ENCODE measurements around the gene ARHGAP4.

The ARHGAP4 gene

GRCh38 chrX:153965406-153965805 is 39.3 kb upstream of the ARHGAP4 start:
- Histone ChIP-seq H3K9ac (ENCODE audit: low read length) (no peak overlapping the region), H3K36me3 (ENCODE audit: control insufficient read depth, insufficient read depth, low read length) (peaks cover 1% of the 10 kb centered on the region), H3K18ac (ENCODE audit: low read length) (no peak overlapping the region), H3K4me1 (ENCODE audit: control insufficient read depth, low read depth, low read length) (peaks cover 6% of the 10 kb centered on the region), H3K79me2 (ENCODE audit: control insufficient read depth, insufficient read depth, low read length) (peaks cover 70% of the 10 kb centered on the region), H3K4me3 (ENCODE audit: low read length) (no peak overlapping the region), H2BK5ac (ENCODE audit: low read length) (no peak overlapping the region), H3K27me3 (ENCODE audit: insufficient read depth, low read length, poor library complexity) (no peaks in the 10 kb centered on the region), H3K4me2 (ENCODE audit: low read length) (no peak overlapping the region), H2BK15ac (replicated peaks; ENCODE audit: low read depth) (no peak overlapping the region), H2AK5ac (ENCODE audit: low read length) (no peak overlapping the region), H3K27ac (ENCODE audit: low read depth, low read length) (no peak overlapping the region), H4K5ac (ENCODE audit: low read length) (no peak overlapping the region), H3K79me1 (ENCODE audit: low read length) (no peaks in the 10 kb centered on the region), H3K56ac (ENCODE audit: low read length) (no peak overlapping the region), H4K8ac (ENCODE audit: low read depth, low read length) (no peak overlapping the region), H3K23ac (ENCODE audit: low read length) (no peak overlapping the region), H2BK120ac (ENCODE audit: low read depth, low read length) (no peak overlapping the region), H3K4ac (ENCODE audit: low read depth, low read length) (no peak overlapping the region)
- DNase-seq: no peak
- no CpG with 5 or more reads among the region's 5 CpGs for WGBS (ENCODE audit: extremely low coverage, insufficient coverage, low lambda C conversion rate)

- Histone ChIP-seq H3K27ac (ENCODE audit: low read depth, low read length) (no peak overlapping the region), H3K9ac (ENCODE audit: low read length) (no peak overlapping the region), H2BK120ac (ENCODE audit: low read depth, low read length) (no peak overlapping the region), H2AK5ac (ENCODE audit: low read length) (no peak overlapping the region), H4K5ac (ENCODE audit: low read length) (no peak overlapping the region), H3K4me1 (ENCODE audit: control insufficient read depth, low read depth, low read length) (peaks cover 6% of the 10 kb centered on the region), H4K8ac (ENCODE audit: low read depth, low read length) (no peak overlapping the region), H3K79me2 (ENCODE audit: control insufficient read depth, insufficient read depth, low read length) (peaks cover 60% of the 10 kb centered on the region), H3K36me3 (ENCODE audit: control insufficient read depth, insufficient read depth, low read length) (peaks cover 3% of the 10 kb centered on the region), H3K27me3 (ENCODE audit: insufficient read depth, low read length, poor library complexity) (no peaks in the 10 kb centered on the region), H2BK5ac (ENCODE audit: low read length) (no peak overlapping the region), H3K79me1 (ENCODE audit: low read length) (no peaks in the 10 kb centered on the region), H3K4me3 (ENCODE audit: low read length) (no peak overlapping the region), H3K4me2 (ENCODE audit: low read length) (no peak overlapping the region), H3K56ac (ENCODE audit: low read length) (no peak overlapping the region), H2BK15ac (replicated peaks; ENCODE audit: low read depth) (no peak overlapping the region), H3K4ac (ENCODE audit: low read depth, low read length) (no peak overlapping the region), H3K18ac (ENCODE audit: low read length) (no peak overlapping the region), H3K23ac (ENCODE audit: low read length) (no peak overlapping the region)
- no peak for DNase-seq
- WGBS (ENCODE audit: extremely low coverage, insufficient coverage, low lambda C conversion rate): no CpG with 5 or more reads among the region's 14 CpGs
These were observed 38.0 kb upstream of the ARHGAP4 start for GRCh38 chrX:153964105-153964504.

- no peak overlapping the region for H3K9ac ChIP-seq (ENCODE audit: low read length)
These were observed 37.5 kb upstream of the ARHGAP4 start for GRCh38 chrX:153963546-153963945.

GRCh38 chrX:153961292-153961691 is 35.2 kb upstream of the ARHGAP4 start:
- Histone ChIP-seq H3K23ac (ENCODE audit: low read length) (no peak overlapping the region), H3K4ac (ENCODE audit: low read depth, low read length) (no peak overlapping the region), H3K4me1 (ENCODE audit: control insufficient read depth, low read depth, low read length) (no peaks in the 10 kb centered on the region), H3K18ac (ENCODE audit: low read length) (no peak overlapping the region), H3K79me1 (ENCODE audit: low read length) (no peaks in the 10 kb centered on the region), H2BK120ac (ENCODE audit: low read depth, low read length) (no peak overlapping the region), H3K4me2 (ENCODE audit: low read length) (no peak overlapping the region), H3K27me3 (ENCODE audit: insufficient read depth, low read length, poor library complexity) (no peaks in the 10 kb centered on the region), H4K5ac (ENCODE audit: low read length) (no peak overlapping the region), H2BK15ac (replicated peaks; ENCODE audit: low read depth) (no peak overlapping the region), H3K4me3 (ENCODE audit: low read length) (no peak overlapping the region), H3K56ac (ENCODE audit: low read length) (no peak overlapping the region), H3K79me2 (ENCODE audit: control insufficient read depth, insufficient read depth, low read length) (peaks cover 32% of the 10 kb centered on the region), H3K36me3 (ENCODE audit: control insufficient read depth, insufficient read depth, low read length) (peaks cover 8% of the 10 kb centered on the region), H3K9ac (ENCODE audit: low read length) (no peak overlapping the region), H3K27ac (ENCODE audit: low read depth, low read length) (no peak overlapping the region), H4K8ac (ENCODE audit: low read depth, low read length) (no peak overlapping the region), H2BK5ac (ENCODE audit: low read length) (no peak overlapping the region), H2AK5ac (ENCODE audit: low read length) (no peak overlapping the region)
- WGBS (ENCODE audit: extremely low coverage, insufficient coverage, low lambda C conversion rate): no CpG with 5 or more reads among the region's 11 CpGs
- DNase-seq: no peak

More at GRCh38 chrX:153963546-153963945, 37.5 kb upstream of the ARHGAP4 start:
- Histone ChIP-seq H2BK120ac (ENCODE audit: low read depth, low read length) (no peak overlapping the region), H3K79me2 (ENCODE audit: control insufficient read depth, insufficient read depth, low read length) (peaks cover 54% of the 10 kb centered on the region), H3K27ac (ENCODE audit: low read depth, low read length) (no peak overlapping the region), H3K36me3 (ENCODE audit: control insufficient read depth, insufficient read depth, low read length) (peaks cover 3% of the 10 kb centered on the region), H2AK5ac (ENCODE audit: low read length) (no peak overlapping the region), H4K8ac (ENCODE audit: low read depth, low read length) (no peak overlapping the region), H3K18ac (ENCODE audit: low read length) (no peak overlapping the region), H3K23ac (ENCODE audit: low read length) (no peak overlapping the region), H3K27me3 (ENCODE audit: insufficient read depth, low read length, poor library complexity) (no peaks in the 10 kb centered on the region), H2BK5ac (ENCODE audit: low read length) (no peak overlapping the region), H3K4me3 (ENCODE audit: low read length) (no peak overlapping the region), H3K4ac (ENCODE audit: low read depth, low read length) (no peak overlapping the region), H3K56ac (ENCODE audit: low read length) (no peak overlapping the region), H3K79me1 (ENCODE audit: low read length) (no peaks in the 10 kb centered on the region), H4K5ac (ENCODE audit: low read length) (no peak overlapping the region), H3K4me1 (ENCODE audit: control insufficient read depth, low read depth, low read length) (peaks cover 6% of the 10 kb centered on the region), H3K4me2 (ENCODE audit: low read length) (no peak overlapping the region), H2BK15ac (replicated peaks; ENCODE audit: low read depth) (no peak overlapping the region)
- WGBS (ENCODE audit: extremely low coverage, insufficient coverage, low lambda C conversion rate): no CpG with 5 or more reads among the region's 12 CpGs
- DNase-seq: no peak

GRCh38 chrX:153960786-153961185 is 34.7 kb upstream of the ARHGAP4 start:
- Histone ChIP-seq H3K4me3 (ENCODE audit: low read length) (no peak overlapping the region), H4K8ac (ENCODE audit: low read depth, low read length) (no peak overlapping the region), H2BK15ac (replicated peaks; ENCODE audit: low read depth) (no peak overlapping the region), H4K5ac (ENCODE audit: low read length) (no peak overlapping the region), H3K9ac (ENCODE audit: low read length) (no peak overlapping the region), H2BK5ac (ENCODE audit: low read length) (no peak overlapping the region), H3K27me3 (ENCODE audit: insufficient read depth, low read length, poor library complexity) (no peaks in the 10 kb centered on the region), H3K79me1 (ENCODE audit: low read length) (no peaks in the 10 kb centered on the region), H2BK120ac (ENCODE audit: low read depth, low read length) (no peak overlapping the region), H3K4me2 (ENCODE audit: low read length) (no peak overlapping the region), H3K4me1 (ENCODE audit: control insufficient read depth, low read depth, low read length) (no peaks in the 10 kb centered on the region), H3K27ac (ENCODE audit: low read depth, low read length) (no peak overlapping the region), H3K18ac (ENCODE audit: low read length) (no peak overlapping the region), H3K36me3 (ENCODE audit: control insufficient read depth, insufficient read depth, low read length) (peaks cover 8% of the 10 kb centered on the region), H3K23ac (ENCODE audit: low read length) (no peak overlapping the region), H3K4ac (ENCODE audit: low read depth, low read length) (no peak overlapping the region), H2AK5ac (ENCODE audit: low read length) (no peak overlapping the region), H3K56ac (ENCODE audit: low read length) (no peak overlapping the region), H3K79me2 (ENCODE audit: control insufficient read depth, insufficient read depth, low read length) (peaks cover 27% of the 10 kb centered on the region)
- WGBS (ENCODE audit: extremely low coverage, insufficient coverage, low lambda C conversion rate): no CpG with 5 or more reads among the region's 22 CpGs
- no peak for DNase-seq

- H3K4me1 ChIP-seq (ENCODE audit: control insufficient read depth, low read depth, low read length): no peaks in the 10 kb centered on the region
- no peak overlapping the region for H3K4ac ChIP-seq (ENCODE audit: low read depth, low read length)
- H4K8ac ChIP-seq (ENCODE audit: low read depth, low read length): no peak overlapping the region
- H2AK5ac ChIP-seq (ENCODE audit: low read length): no peak overlapping the region
- no CpG with 5 or more reads among the region's 16 CpGs for WGBS (ENCODE audit: extremely low coverage, insufficient coverage, low lambda C conversion rate)
- H3K27me3 ChIP-seq (ENCODE audit: insufficient read depth, low read length, poor library complexity): no peaks in the 10 kb centered on the region
- no peak overlapping the region for H2BK120ac ChIP-seq (ENCODE audit: low read depth, low read length)
- H3K27ac ChIP-seq (ENCODE audit: low read depth, low read length): no peak overlapping the region
- no peak overlapping the region for H2BK5ac ChIP-seq (ENCODE audit: low read length)
- H4K5ac ChIP-seq (ENCODE audit: low read length): no peak overlapping the region
- no peak overlapping the region for H3K56ac ChIP-seq (ENCODE audit: low read length)
- no peaks in the 10 kb centered on the region for H3K79me1 ChIP-seq (ENCODE audit: low read length)
- H3K23ac ChIP-seq (ENCODE audit: low read length): no peak overlapping the region
- no peak for DNase-seq
- no peak overlapping the region for H2BK15ac ChIP-seq (replicated peaks; ENCODE audit: low read depth)
- no peak overlapping the region for H3K4me2 ChIP-seq (ENCODE audit: low read length)
- peaks cover 8% of the 10 kb centered on the region for H3K36me3 ChIP-seq (ENCODE audit: control insufficient read depth, insufficient read depth, low read length)
- H3K9ac ChIP-seq (ENCODE audit: low read length): no peak overlapping the region
- H3K79me2 ChIP-seq (ENCODE audit: control insufficient read depth, insufficient read depth, low read length): peaks cover 20% of the 10 kb centered on the region
- H3K4me3 ChIP-seq (ENCODE audit: low read length): no peak overlapping the region
- H3K18ac ChIP-seq (ENCODE audit: low read length): no peak overlapping the region
These were observed 34.0 kb upstream of the ARHGAP4 start for GRCh38 chrX:153960077-153960476.

Measured in mesendoderm (in vitro differentiated cells).